ENCODE results near the gene LAG3. TPM values are rescaled to one million over a fixed set of nuclear protein-coding genes. Genes with fewer than 3 reads are reported as not detected.

The LAG3 gene
- total RNA-seq, 1 experiment from 2014 or later: 3.3 TPM

DNA sequence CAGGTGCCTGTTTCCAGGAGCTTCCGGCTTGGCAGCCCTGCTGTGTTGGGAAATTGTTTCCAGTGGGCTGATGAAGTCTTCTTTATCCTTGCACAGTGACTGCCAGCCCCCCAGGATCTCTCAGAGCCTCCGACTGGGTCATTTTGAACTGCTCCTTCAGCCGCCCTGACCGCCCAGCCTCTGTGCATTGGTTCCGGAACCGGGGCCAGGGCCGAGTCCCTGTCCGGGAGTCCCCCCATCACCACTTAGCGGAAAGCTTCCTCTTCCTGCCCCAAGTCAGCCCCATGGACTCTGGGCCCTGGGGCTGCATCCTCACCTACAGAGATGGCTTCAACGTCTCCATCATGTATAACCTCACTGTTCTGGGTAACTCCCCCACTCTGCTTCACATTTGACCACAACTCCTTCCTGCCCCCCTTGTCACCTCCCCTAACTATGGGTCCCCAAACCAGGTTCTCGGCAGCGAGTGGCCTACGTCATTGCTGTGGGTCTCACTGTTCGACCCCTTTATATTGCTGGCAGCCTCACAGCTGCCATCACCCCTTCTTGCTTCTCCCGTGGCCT, 2.3 kb downstream of the LAG3 start (continued):
- TF ChIP-seq, protein P1, sequence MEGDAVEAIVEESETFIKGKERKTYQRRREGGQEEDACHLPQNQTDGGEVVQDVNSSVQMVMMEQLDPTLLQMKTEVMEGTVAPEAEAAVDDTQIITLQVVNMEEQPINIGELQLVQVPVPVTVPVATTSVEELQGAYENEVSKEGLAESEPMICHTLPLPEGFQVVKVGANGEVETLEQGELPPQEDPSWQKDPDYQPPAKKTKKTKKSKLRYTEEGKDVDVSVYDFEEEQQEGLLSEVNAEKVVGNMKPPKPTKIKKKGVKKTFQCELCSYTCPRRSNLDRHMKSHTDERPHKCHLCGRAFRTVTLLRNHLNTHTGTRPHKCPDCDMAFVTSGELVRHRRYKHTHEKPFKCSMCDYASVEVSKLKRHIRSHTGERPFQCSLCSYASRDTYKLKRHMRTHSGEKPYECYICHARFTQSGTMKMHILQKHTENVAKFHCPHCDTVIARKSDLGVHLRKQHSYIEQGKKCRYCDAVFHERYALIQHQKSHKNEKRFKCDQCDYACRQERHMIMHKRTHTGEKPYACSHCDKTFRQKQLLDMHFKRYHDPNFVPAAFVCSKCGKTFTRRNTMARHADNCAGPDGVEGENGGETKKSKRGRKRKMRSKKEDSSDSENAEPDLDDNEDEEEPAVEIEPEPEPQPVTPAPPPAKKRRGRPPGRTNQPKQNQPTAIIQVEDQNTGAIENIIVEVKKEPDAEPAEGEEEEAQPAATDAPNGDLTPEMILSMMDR (IDR thresholded peaks at IDR 0.05 in 2 of 3, conservative IDR thresholded peaks at IDR 0.05 in 1 of 3; ENCODE audit: borderline replicate concordance in 1 of 3, insufficient read depth in 1 of 3, low read depth in 2 of 3, low read length in 2 of 3): no peak
- TF ChIP-seq, protein P2, sequence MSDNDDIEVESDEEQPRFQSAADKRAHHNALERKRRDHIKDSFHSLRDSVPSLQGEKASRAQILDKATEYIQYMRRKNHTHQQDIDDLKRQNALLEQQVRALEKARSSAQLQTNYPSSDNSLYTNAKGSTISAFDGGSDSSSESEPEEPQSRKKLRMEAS (IDR thresholded peaks at IDR 0.05): no peak

DNA sequence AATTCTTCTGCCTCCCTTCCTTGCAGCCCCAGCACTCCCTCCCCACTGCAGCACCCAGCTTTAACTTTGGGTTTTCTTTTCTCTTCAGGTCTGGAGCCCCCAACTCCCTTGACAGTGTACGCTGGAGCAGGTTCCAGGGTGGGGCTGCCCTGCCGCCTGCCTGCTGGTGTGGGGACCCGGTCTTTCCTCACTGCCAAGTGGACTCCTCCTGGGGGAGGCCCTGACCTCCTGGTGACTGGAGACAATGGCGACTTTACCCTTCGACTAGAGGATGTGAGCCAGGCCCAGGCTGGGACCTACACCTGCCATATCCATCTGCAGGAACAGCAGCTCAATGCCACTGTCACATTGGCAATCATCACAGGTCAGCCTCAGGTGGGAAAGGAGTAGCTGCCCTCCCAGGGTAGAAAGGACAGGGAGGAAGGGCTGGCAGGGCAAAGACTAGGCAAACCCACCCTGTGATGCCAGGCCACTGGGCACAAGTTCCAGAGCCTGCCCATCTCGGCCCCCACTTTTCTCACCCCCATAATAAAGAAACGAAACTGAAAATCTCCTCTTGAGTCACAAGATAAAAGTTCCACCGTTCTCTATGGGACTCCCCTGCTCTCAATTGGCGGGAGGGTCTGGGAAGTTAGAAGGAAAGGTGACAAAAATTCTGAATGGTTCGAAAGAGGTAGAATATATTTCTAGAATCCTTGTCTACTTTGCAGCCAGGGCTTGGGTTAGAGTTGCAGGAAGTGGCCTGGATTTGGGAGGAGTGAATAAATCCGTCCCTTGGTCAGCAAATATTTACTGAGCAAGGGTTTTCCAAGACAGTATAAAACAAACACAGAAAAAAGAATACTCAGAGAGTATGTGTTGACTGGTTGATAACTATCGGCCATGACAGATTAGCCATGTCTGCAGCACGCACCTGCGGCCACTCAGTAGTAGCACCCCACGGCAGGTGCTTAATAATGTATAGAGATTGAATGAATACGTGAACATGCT, 3.2 kb downstream of the LAG3 start:
- Histone ChIP-seq H3K36me3 (ENCODE audit: control insufficient read depth in 1 of 2, insufficient read depth in 2 of 2, low read length in 2 of 2) (peaks cover 6 to 8% of the 10 kb centered on the region in 2 experiments; a peak in 3 of 4 replicates), H3K4me3 (replicated peaks in 1 of 2; ENCODE audit: low read depth in 1 of 2, low read length in 2 of 2) (no peak overlapping the region), H3K79me2 (ENCODE audit: insufficient read depth, low read length) (no peaks in the 10 kb centered on the region), H4K20me1 (ENCODE audit: insufficient read depth) (no peaks in the 10 kb centered on the region), H3K9me2 (ENCODE audit: insufficient read depth) (no peaks in the 10 kb centered on the region), H3K27me3 (ENCODE audit: insufficient read depth, low read length) (no peaks in the 10 kb centered on the region), H3K9ac (ENCODE audit: low read length) (no peak overlapping the region), H3K9me3 (ENCODE audit: control insufficient read depth in 1 of 2, insufficient read depth in 1 of 2, low read depth in 1 of 2, low read length in 2 of 2) (no peaks in the 10 kb centered on the region), H3K4me1 (ENCODE audit: control insufficient read depth in 1 of 2, insufficient read depth in 2 of 2, low read length in 2 of 2) (peaks cover 11 to 29% of the 10 kb centered on the region in 2 experiments; a peak in 3 of 4 replicates), H3K27ac (ENCODE audit: low read depth, low read length) (no peak overlapping the region), H3K4me2 (ENCODE audit: low read length) (no peak overlapping the region), H2AFZ (ENCODE audit: low read depth, low read length, poor library complexity, severe bottlenecking) (no peak overlapping the region)
- no TSS peak for BruUV-seq (replicated peaks)
- ChIA-PET RAD21 (ENCODE audit: low non-redundant PET in 1 of 2, low total read pairs in 2 of 2, uncharacterized antibody in 2 of 2, unreplicated experiment in 2 of 2) (no interaction called here), CTCF (interaction anchor here (0.9 kb wide), 1 partner anchor 10 kb away, joined by 3 read pairs; the partner anchor contains the start of gene PTMS), POLR2A (interaction anchor here (1.8 kb wide), 1 partner anchor 10 kb away, joined by 7 read pairs; the partner anchor contains the start of gene PTMS)
- no peak for DNase-seq (ENCODE audit: low read depth, low spot score)
- no peak for ATAC-seq
- intact Hi-C loops (cut with micrococcal nuclease): no loop called here
- TF ChIP-seq EGR1 (IDR thresholded peaks at IDR 0.05; ENCODE audit: low read depth) (no peak), CBX3 (IDR thresholded peaks at IDR 0.05; ENCODE audit: low read depth) (no peak), SP1 (IDR thresholded peaks at IDR 0.05; ENCODE audit: low read depth) (no peak), YY1 (IDR thresholded peaks at IDR 0.05; ENCODE audit: extremely low read depth, insufficient replicate concordance, low read depth, low read length) (no peak), EZH2 (IDR thresholded peaks at IDR 0.05) (no peak), RAD21 (IDR thresholded peaks at IDR 0.05; ENCODE audit: low read depth) (no peak), FOSL1 (IDR thresholded peaks at IDR 0.05; ENCODE audit: low read depth) (no peak), ZNF274 (IDR thresholded peaks at IDR 0.05; ENCODE audit: low read depth, low read length) (no peak), JUND (IDR thresholded peaks at IDR 0.05) (no peak), ZFX (IDR thresholded peaks at IDR 0.05) (no peak), CEBPB (IDR thresholded peaks at IDR 0.05; ENCODE audit: low read depth) (no peak)
- TF ChIP-seq, protein P3, sequence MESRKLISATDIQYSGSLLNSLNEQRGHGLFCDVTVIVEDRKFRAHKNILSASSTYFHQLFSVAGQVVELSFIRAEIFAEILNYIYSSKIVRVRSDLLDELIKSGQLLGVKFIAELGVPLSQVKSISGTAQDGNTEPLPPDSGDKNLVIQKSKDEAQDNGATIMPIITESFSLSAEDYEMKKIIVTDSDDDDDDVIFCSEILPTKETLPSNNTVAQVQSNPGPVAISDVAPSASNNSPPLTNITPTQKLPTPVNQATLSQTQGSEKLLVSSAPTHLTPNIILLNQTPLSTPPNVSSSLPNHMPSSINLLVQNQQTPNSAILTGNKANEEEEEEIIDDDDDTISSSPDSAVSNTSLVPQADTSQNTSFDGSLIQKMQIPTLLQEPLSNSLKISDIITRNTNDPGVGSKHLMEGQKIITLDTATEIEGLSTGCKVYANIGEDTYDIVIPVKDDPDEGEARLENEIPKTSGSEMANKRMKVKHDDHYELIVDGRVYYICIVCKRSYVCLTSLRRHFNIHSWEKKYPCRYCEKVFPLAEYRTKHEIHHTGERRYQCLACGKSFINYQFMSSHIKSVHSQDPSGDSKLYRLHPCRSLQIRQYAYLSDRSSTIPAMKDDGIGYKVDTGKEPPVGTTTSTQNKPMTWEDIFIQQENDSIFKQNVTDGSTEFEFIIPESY (IDR thresholded peaks at IDR 0.05; ENCODE audit: extremely low read depth, insufficient replicate concordance, low read length): no peak
- TF ChIP-seq, protein P4, sequence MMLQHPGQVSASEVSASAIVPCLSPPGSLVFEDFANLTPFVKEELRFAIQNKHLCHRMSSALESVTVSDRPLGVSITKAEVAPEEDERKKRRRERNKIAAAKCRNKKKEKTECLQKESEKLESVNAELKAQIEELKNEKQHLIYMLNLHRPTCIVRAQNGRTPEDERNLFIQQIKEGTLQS (IDR thresholded peaks at IDR 0.05): no peak
- TF ChIP-seq, protein P2 (IDR thresholded peaks at IDR 0.05): no peak
- TF ChIP-seq, protein P1 (IDR thresholded peaks at IDR 0.05 in 2 of 3, conservative IDR thresholded peaks at IDR 0.05 in 1 of 3; ENCODE audit: borderline replicate concordance in 1 of 3, insufficient read depth in 1 of 3, low read depth in 2 of 3, low read length in 2 of 3): no peak

All from HCT116 (cell line).